Ureter (tissue), 1 donor: ENCODE data around the gene ACHE. TPM values are rescaled to one million over a fixed set of nuclear protein-coding genes. Genes with fewer than 3 reads are reported as not detected.

Source experiments
- DNase-seq: peaks from one replicate; pipeline ENCODE4 v3.0.0-alpha.2; 2020; ENCODE audit warnings: low spot score
- total RNA-seq: library from RNA; stranded (reverse); gene quantifications from one replicate; pipeline ENCODE4 v1.2.4, GENCODE V29; 2023
- donor health status: DM: yes; HTN: yes; CAD: no.

ACHE gene
- total RNA-seq, 1 donor from 2014 or later = 4.0 TPM

GRCh38 chr7:100896732-100897608, 1.3 kb upstream of the ACHE start:
- DNase-seq = peak; percentile 64

GRCh38 chr7:100895956-100896731, 456 bp upstream of the ACHE start:
- DNase-seq = peak; percentile 49

DNA sequence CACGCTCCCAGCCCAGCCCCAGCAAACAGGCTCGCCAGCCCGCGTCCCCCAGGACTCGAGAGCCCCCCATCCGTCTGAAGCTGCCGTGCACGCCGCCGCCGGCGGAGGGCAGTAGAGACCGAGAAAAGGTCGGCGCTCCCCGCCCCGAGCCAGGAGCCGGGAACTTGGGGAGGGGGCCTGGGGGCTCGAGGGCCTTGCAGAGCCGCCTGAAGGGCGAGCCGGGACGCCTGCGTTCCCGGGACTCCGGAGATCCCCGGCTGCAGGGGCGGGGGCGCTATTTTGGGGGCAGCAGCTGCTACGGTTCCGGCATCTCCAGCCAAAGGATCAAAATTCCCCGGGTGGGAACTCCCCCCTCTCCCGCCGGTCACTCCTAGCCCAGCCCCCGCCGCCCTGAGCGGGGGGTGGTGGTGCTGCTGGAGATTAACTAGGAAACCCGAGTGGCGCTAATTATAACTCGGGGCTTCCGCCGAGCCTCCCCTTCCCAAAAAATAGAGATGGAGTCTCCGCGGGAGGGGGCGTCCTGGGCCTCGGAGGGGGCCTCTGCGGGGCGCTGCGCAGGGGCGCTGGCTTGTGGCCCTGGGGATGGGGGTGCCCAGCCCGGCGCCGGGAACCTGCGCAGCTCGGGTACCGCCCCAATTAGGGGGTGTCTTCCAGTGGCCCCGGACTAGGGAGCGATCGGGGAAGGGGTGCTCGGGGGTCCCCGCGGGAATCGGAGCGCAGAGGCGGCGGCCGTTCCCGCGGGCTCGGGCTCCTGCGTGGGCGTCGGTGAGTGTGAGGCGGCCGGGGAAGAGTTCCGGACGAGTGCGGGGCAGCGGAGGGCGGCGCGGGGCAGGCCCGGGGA, 608 bp downstream of the ACHE start:
- peak; percentile 63 for DNase-seq

GRCh38 chr7:100893910-100894721, 1.6 kb downstream of the ACHE start:
- DNase-seq = no peak

GRCh38 chr7:100893318-100893895, 2.3 kb downstream of the ACHE start:
- no peak for DNase-seq

DNA sequence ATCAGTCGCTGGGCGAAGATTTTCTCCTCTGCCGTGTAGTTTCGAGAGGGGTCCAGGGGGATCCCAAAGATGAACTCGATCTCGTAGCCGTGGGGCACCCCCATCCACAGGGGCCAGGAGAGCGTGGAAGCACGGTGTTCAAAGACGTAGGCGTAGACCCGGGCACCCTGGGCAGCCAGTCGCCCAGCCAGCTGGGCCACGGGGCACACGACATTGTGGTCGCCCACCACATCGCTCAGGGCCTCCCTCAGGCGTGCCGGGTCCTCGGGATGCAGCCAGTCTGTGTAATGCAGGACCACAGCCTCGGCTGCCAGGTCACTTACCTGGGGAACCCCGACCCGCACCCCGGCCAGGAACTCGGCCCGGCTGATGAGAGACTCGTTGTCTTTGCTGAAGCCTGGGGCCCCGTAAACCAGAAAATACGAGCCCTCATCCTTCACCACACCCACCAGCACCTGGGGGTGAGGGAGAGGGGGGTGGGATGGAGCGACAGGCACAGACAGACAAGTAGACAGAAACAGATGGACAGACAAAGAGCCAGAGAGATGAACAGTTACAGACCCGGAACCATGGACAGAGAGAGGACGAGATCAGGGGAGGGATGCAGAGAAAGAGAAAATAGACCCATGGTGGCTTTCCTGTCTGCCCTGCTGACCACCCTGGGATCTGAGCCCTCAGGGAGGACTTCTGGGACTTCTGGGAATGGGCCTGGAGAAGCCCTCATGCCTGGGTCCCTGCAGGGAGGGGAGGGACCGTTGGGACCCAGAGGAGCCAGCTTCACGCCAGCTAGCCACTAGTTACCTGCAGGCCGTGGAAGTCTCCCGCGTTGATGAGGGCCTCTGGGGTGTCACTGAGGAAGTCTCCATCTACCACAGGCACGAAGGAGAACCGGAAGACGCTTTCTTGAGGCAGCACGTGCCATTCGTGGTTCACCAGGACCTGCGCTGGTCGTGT, 3.0 kb downstream of the ACHE start:
- DNase-seq = peak; percentile 50

- DNase-seq = no peak
Measured at GRCh38 chr7:100891568-100892247, 4.0 kb downstream of the ACHE start.

DNA sequence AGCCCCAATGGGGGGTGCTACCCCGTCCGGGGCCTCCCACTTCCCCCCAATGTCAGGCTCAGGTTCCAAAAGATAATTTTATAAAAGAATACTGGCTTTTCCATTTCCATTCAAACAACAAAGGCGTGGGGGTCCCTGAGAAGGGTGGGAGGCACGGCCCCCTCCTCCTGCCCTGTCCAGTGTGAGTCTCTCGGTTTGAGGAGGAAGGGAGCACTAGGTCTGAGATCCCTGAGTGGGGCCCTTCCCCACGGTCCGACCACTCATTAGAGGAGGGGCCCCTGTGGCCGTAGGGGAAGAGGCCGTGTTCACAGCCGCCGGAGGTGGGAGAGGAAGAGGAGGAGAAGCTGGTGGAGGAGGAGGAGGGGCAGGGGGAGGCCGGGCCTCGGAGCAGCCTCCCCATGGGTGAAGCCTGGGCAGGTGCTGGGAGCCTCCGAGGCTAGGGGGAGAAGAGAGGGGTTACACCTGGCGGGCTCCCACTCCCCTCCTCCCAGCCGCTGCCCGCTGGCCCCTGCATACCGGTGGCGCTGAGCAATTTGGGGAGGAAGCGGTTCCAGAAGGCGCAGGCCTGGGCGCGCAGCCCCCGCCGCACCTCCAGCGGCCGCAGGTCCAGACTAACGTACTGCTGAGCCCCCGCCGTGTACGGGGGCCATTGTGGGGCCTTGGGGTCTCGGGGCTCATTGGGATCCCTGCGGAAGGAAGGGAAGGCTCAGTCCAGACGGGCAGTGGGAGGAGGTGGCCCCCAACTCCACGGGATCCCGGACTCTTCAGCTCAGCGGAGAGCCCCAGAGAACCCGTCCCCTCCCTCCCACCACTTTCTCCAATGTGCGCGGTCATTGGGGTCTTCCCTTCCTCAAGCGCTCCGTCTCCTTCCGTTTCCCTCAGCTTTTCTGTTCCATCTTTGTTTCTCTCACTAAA, 4.8 kb downstream of the ACHE start:
- peak; percentile 57 for DNase-seq

GRCh38 chr7:100888988-100889750, 6.5 kb downstream of the ACHE start, which contains the start of gene UFSP1:
UFSP1 (minus strand) TSS chr7:100889715; CDS start chr7:100889271, 444 bp downstream.
- no peak for DNase-seq

- DNase-seq = no peak
Measured at GRCh38 chr7:100888291-100888987, 7.2 kb downstream of the ACHE start.

- peak; percentile 57 for DNase-seq
Measured at GRCh38 chr7:100887516-100888290, 8.0 kb downstream of the ACHE start.

- no peak for DNase-seq
Measured at GRCh38 chr7:100886936-100887515, 8.7 kb downstream of the ACHE start.

DNA sequence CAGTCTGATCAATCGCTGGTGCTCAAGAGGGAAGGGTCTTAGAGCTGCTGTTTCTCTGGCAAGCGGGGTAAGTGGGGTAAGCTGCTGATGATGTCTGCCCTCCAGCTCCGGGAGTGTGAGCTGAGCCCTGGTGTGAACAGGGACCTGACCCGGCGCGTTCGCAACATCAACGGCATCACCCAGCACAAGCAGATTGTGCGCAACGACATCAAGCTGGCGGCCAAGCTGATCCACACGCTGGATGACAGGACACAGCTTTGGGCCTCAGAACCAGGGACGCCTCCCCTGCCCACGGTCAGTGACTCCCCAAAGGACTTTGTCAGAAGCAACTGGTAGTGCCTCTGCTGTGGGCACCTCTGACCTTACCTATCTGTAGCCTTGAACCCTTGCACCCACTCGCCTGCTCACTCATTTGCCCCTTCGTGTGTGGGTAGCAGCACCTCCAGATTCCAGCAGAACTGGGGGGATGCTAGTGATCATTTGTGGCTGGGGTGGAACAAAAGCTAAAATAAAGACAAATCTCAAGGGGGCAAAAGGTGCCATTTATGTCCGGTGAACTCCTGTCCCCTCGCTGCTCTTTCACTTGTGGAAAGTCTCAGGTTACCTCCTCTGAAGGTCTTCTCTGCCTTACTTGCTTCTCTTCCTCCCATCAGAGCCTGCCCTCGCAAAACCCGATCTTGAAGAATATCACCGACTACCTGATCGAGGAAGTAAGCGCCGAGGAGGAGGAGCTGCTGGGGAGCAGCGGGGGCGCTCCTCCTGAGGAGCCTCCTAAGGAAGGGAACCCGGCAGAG, 9.3 kb downstream of the ACHE start:
- DNase-seq = no peak

DNA sequence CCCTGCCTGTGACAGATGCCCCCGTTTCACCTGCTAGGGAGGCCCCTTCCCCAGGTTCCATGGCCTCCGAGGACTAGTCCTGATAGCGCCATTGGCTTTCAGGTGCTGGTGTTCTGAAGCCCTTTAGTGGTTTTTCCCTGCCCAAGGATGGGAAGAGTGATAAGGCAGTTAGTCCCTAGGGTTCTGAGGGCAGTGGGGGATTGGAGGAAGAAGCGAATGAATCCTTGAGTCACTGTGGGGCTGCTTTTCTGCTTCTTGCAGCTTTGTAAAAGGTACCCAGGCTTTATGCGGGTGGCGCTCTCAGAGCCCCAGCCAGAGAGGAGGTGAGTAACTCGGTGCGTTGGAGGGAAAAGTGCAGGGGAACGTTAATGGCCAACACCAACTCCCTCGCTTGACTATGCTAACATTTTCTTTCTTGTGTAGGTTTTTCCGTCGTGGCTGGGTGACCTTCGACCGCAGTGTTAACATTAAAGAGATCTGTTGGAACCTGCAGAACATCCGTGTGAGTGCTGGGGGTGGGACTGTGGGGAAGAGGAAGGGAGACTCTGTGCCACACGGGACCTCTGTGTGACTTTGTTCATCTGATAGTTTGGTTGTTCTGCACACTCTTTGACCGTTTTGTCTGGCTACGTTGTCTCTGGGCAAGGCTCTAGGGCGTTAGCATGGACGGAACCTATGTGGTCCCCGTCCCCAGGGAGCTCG, 10.1 kb downstream of the ACHE start:
- no peak for DNase-seq
